HG02970 (cell line): Measurements from ENCODE around the gene FANCC.

Experiments used
- ATAC-seq: cut with Tn5 transposase; IDR thresholded peaks from one replicate; pipeline ENCODE4 v1.9.1; 2021; ENCODE audit warnings: mild to moderate bottlenecking, moderate library complexity, moderate number of reproducible peaks; ENCODE audit not compliant: unreplicated experiment, low FRiP score

Gene FANCC

GRCh38 chr9:95201206-95201605 is 116.3 kb downstream of the FANCC start:
- ATAC-seq, result no peak

GRCh38 chr9:95197692-95198271 is 119.7 kb downstream of the FANCC start:
- ATAC-seq, result no peak

- ATAC-seq, result no peak
Measured at GRCh38 chr9:95193480-95193879, 124.0 kb downstream of the FANCC start.

- no peak for ATAC-seq
Measured at GRCh38 chr9:95193067-95193466, 124.4 kb downstream of the FANCC start.

GRCh38 chr9:95192631-95193030 is 124.9 kb downstream of the FANCC start:
- no peak for ATAC-seq

- no peak for ATAC-seq
Measured at GRCh38 chr9:95190413-95190812, 127.1 kb downstream of the FANCC start.

GRCh38 chr9:95189251-95190098 is 128.0 kb downstream of the FANCC start:
- no peak for ATAC-seq

GRCh38 chr9:95188459-95188858 is 129.1 kb downstream of the FANCC start:
- no peak for ATAC-seq

GRCh38 chr9:95185956-95186355 is 131.6 kb downstream of the FANCC start:
- no peak for ATAC-seq

- no peak for ATAC-seq
Measured at GRCh38 chr9:95182854-95183563, 134.5 kb downstream of the FANCC start.

- ATAC-seq, result no peak
Measured at GRCh38 chr9:95181835-95182234, 135.7 kb downstream of the FANCC start.

- no peak for ATAC-seq
Measured at GRCh38 chr9:95181226-95181818, 136.2 kb downstream of the FANCC start.

- ATAC-seq, result no peak
Measured at GRCh38 chr9:95177617-95178016, 139.9 kb downstream of the FANCC start.

- ATAC-seq, result no peak
Measured at GRCh38 chr9:95176755-95177319, 140.7 kb downstream of the FANCC start.

GRCh38 chr9:95175523-95175922 is 142.0 kb downstream of the FANCC start:
- ATAC-seq, result no peak

- ATAC-seq, result no peak
Measured at GRCh38 chr9:95174038-95174437, 143.5 kb downstream of the FANCC start.

- ATAC-seq, result no peak
Measured at GRCh38 chr9:95171596-95171995, 145.9 kb downstream of the FANCC start.

GRCh38 chr9:95171001-95171400 is 146.5 kb downstream of the FANCC start:
- no peak for ATAC-seq

- no peak for ATAC-seq
Measured at GRCh38 chr9:95167998-95168397, 149.5 kb downstream of the FANCC start.

GRCh38 chr9:95165004-95165403 is 152.5 kb downstream of the FANCC start:
- ATAC-seq, result no peak
